Activated CD4-positive, alpha-beta T cell treated with anti-CD3 and anti-CD28 coated beads, Interleukin-2, amount 50 U/mL, for 16 hours (primary cell): Measurements from ENCODE around the gene LMO1.

Experiments used
- DNase-seq: peaks from one replicate; pipeline ENCODE4 v3.0.0-alpha.2; 2020

Gene LMO1

DNA sequence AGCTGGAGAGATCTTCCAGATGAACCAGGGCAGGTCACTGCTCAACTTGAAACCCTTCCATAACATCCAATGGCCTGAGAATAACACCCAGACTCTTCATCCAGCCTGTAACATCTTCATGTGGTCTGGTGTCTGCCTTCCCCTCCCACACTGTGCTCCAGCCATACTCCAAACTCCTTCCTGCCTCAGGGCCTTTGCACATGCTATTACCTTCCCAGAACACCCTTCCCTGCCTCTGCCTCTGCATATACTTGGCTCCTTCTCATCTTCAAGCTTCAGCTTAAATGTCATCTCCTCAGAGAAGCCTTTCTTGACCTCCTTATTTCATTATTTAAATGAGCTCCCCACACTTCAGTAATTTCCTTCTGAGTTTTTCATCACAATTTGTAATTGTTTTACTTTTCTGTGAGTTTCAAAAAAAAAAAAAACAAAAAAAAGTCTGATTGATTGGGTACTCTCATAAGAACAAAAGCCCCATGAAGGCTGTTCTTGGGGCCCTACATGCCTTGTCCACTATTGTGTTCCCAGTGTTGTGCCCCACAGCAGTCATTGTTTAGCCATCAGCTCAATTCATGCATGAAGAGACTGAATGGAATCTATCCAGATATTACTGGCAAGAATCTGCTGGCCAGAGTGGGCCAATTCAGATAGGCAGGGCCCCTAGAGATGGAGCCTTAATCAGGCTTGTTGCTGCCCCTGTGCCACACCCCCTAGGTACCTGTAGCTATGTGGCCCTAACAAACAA lies 22.1 kb downstream of the LMO1 start:
- no peak for DNase-seq

DNA sequence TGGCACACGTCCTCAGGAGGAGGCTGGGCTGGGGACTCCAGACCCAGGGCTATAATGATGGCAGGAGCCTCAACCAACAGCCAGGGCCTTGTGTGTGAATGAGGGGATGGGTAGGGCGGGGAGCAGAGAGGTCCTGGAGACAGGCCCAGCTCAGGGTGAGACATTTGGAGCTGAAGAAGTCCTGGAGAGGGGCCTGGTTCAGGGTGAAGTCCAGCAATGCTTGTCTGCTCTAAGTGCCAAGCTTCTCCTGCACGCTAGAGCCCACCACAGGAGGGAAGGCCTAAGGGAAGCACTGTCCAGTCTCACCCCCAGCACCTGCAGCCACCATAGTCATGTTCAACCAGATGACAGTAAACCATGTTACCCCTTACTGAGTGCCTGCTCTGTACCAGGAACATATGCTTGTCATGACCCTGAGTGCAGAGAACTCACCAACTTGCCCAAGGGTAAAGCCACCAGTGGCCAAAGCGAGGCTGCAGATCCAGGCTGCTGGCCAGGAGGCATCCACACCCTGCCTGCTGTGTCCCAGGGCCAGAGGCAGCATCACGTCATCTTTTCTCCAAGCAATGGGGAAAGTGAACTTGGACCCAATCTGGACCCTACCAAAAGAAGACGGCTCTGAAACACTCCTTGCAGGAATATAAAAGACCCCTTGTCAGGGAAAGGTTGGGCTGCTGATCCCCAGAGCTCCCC lies 24.0 kb downstream of the LMO1 start:
- no peak for DNase-seq

DNA sequence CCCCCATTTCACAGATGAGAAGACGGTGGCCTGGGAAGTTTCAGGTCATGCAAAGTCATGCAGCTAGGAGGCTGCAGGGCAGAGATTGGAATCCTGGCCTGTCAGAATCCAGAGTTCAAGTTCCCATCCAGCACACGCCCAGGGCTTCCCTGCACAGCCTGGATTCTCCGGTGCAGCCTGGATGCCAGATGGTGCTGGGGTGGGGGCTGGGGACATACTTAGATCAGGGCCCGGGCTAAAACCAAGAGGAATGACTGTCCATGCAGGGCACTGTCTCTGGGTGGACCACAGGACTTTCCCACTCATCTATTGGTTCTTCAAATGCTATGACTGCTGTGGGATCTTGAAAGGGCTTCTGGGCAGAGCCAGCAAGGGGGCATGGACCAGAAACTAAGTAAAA lies 24.6 kb downstream of the LMO1 start:
- DNase-seq: no peak

GRCh38 chr11:8237453-8237852 lies 26.2 kb downstream of the LMO1 start:
- no peak for DNase-seq

DNA sequence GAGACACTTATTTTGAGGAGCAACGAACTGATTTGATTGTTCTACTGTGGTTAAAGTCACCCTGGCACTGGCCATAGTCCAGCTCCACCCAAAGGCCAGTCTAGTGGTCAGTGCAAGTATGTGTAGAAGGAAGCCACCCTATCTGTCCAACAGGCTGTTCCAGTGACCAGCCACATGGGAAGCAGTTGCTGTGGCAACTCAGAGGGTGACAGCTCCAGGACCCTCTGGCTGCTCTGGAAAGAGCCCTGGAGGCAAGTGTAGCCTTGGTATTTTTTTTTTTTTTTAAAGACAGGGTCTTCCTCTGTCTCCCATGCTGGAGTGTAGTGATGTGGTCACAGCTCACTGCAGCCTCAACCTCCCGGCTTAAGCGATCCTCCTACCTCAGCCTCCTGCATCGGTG lies 27.8 kb downstream of the LMO1 start:
- no peak for DNase-seq

GRCh38 chr11:8234910-8235309 lies 28.8 kb downstream of the LMO1 start:
- no peak for DNase-seq

DNA sequence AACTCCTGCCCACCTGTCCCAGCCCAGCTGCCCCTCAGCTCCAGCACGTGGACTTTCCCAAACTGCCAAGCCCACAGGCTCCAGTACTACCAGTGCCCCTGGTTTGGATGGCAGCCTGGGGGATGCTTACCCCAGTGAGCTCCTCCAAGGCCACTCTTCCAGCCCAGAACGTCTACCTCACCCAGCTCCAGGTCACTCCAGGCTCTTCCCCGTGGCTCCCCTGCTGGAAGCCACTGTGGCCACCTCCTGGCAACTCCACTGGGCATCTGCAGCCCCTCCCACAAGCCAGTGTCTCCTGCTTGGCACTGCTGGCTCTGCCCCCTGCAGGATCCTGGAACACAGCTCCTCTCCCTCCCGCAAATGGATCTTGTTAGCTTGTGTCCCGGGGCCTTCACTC lies 29.3 kb downstream of the LMO1 start:
- DNase-seq: no peak

DNA sequence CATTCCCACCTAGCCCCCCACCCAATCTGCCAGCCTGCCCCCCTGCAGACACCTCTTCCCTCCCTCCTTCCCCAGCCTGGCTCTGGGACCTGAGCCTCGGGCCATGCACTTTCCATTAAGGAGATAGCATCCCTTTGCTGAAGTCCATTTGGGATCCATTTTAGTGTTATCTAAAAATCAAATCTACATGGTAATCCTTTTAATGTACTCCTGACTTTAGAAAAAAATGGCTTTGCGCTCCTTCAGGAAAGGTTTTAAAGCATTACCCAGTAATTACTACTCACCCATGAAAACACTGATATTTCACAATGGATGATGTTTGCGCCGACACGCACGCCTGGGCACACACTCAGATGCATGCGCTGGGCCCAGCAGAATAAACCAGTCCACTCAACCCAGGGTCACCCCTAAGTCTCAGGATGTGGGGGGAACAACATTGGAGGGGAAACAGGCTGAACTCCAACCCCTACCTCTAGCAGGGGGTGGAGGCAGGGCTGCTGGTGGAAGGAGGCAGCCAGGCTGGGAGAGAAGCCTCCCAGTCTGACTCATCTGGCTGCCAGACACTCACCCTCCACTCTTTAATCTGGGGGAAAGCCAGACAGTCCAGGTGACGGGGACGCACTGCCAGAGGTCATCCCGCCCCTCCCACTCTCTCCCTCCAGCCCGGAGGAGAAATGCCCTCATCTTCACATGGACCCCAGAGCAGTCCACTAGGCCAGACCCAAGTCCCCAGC lies 29.8 kb downstream of the LMO1 start:
- DNase-seq: no peak

GRCh38 chr11:8232849-8233606 lies 30.6 kb downstream of the LMO1 start:
- DNase-seq: no peak

- DNase-seq: no peak
These were observed 31.3 kb downstream of the LMO1 start for GRCh38 chr11:8232414-8232813.

DNA sequence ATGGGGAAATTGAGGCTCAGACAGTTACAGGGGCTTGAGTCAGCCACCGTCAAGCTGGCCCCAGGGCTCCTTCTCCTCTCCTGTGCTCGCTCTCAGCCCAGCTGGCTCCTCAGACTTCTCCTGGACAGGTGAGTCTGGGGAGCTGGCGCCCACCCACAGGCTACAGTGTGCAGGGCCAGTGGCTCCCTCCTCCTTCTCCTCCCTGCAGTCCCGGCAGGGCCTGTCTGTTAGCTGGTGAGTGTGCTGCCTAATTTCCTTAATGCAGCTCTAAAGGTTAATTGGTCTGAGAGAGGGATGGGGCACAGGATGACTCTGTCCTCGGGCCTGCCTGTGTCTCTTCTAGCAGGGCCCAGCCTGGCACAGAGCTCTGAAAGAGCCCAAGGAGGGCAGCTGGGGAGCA lies 31.7 kb downstream of the LMO1 start:
- no peak for DNase-seq

GRCh38 chr11:8230921-8231847 lies 32.5 kb downstream of the LMO1 start:
- no peak for DNase-seq

- DNase-seq: no peak
These were observed 33.4 kb downstream of the LMO1 start for GRCh38 chr11:8230178-8230859.

DNA sequence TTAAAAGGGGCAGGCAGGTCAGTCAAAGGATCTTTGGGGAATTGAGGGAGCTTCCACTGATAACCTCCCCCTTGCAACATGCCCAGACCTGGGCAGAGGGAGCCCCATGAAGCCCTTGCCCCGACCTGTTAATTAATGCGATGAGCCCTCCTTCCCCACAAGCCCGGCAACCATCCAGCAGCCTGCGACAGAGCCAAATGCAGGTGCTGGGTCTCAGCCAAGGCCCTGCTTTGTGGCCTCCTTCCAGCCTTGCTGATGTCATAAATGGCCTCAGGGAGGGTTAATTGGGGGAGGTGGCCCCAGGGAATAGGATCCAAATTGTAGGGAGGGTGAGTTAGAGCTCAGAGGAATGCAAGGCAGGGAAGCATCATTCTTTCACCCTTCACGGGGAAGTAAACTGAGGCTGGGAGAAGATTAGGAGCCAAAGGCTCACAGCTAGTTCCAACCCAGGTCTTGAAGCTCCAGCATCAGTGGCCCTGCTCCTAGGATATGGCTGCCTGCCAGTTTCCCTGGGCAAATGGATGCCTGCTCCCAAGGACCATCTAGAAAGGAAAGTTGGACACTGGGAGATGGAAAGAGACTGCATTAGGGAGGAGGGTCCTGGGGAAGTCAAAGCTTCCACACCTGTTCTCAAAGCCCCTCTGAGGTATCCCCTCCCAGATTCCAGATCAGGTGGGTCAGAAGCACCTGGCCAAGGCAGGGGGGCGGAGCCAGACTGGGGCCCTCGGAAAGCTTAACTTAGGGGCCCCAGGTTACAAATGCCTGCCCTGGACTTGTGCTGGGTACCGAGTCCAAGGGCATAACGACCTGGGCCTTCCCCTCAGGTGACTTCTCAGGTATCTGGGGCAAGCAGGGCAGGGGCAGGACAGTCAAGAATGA lies 34.1 kb downstream of the LMO1 start:
- DNase-seq: no peak

- no peak for DNase-seq
These were observed 35.4 kb downstream of the LMO1 start for GRCh38 chr11:8228231-8228630.

GRCh38 chr11:8227156-8228152 lies 36.2 kb downstream of the LMO1 start:
- DNase-seq: no peak

- peak; percentile 59 for DNase-seq
These were observed 38.1 kb downstream of the LMO1 start for GRCh38 chr11:8225589-8226036.

- no peak for DNase-seq
These were observed 39.0 kb downstream of the LMO1 start for GRCh38 chr11:8224711-8225110.

GRCh38 chr11:8224161-8224591 lies 39.5 kb downstream of the LMO1 start:
- DNase-seq: no peak
